ENCODE results near the gene MAPKAP1. TPM values are rescaled to one million over a fixed set of nuclear protein-coding genes. Genes with fewer than 3 reads are reported as not detected.

The MAPKAP1 gene
- total and polyA plus RNA-seq, 9 of the 15 experiments (the other 6 are each of a cell fraction or from before 2014, with no cell fraction given), result 2.6 to 82.1 (median 61.1) TPM

GRCh38 chr9:125409217-125409636 lies 297.8 kb downstream of the MAPKAP1 start:
- Histone ChIP-seq H3K27ac (ENCODE audit: extremely low read depth, low read depth, low read length) (no peak overlapping the region; the same call in 2 of the 3 replicates), H4K20me1 (replicated peaks; ENCODE audit: control insufficient read depth, insufficient read depth, low read length) (no peaks in the 10 kb centered on the region), H3K27me3 (ENCODE audit: control insufficient read depth in 2 of 2, insufficient read depth in 2 of 2, low read length in 2 of 2) (no peaks in the 10 kb centered on the region; a peak in 1 of 5 replicates), H3K79me2 (ENCODE audit: control insufficient read depth, insufficient read depth, low read length) (no peaks in the 10 kb centered on the region; the same call in 2 of the 3 replicates), H3K36me3 (ENCODE audit: control insufficient read depth, insufficient read depth, low read length) (no peaks in the 10 kb centered on the region), H3K9me1 (ENCODE audit: control insufficient read depth, insufficient read depth, low read length) (no peaks in the 10 kb centered on the region), H3K4me3 (no peak overlapping the region), H3K9me3 (replicated peaks; ENCODE audit: control insufficient read depth, insufficient read depth, low read depth, low read length) (peaks cover 4% of the 10 kb centered on the region; the same call in 1 of the 2 replicates), H3K4me1 (replicated peaks in 1 of 2; ENCODE audit: control insufficient read depth in 2 of 2, insufficient read depth in 2 of 2, low read length in 2 of 2) (peaks cover 9 to 56% of the 10 kb centered on the region in 2 experiments; a peak in 4 of 5 replicates), H3K4me2 (ENCODE audit: insufficient read depth, low read length) (no peak overlapping the region), H2AFZ (ENCODE audit: low read depth, low read length) (peak overlapping the region; percentile 96), H3K9ac (ENCODE audit: insufficient read depth in 1 of 2, low read depth in 2 of 2, low read length in 2 of 2) (no peak overlapping the region)
- WGBS (ENCODE audit: insufficient coverage, low coverage, missing lambda C conversion rate), result 72% methylated on average over 14 of the region's 20 CpGs
- no TSS peak for BruUV-seq (replicated peaks)
- CTCF ChIA-PET (ENCODE audit: low intra/inter-chr PET ratio), result interaction anchor here (1.9 kb wide), 1 partner anchor 989 kb away, joined by 5 read pairs; no protein-coding TSS in a partner anchor
- ATAC-seq (peak; percentile 12), FAIRE-seq (no peak), DNase-seq (ENCODE audit: extremely low read depth in 1 of 4, low spot score in 3 of 4) (peak in 2 of 4 experiments; percentile 44 to 45)
- in situ Hi-C loops (cut with MboI), result loop anchor here (5.0 to 10.0 kb wide), 2 partner anchors 986 to 1073 kb away; no protein-coding TSS in a partner anchor
- intact Hi-C loops (cut with micrococcal nuclease), result loop anchor here (2.0 to 5.0 kb wide), 3 partner anchors 820 to 1083 kb away; no protein-coding TSS in a partner anchor
- POLR2A ChIA-PET, result interaction anchor here (0.7 to 2.8 kb wide), 2 partner anchors 233 to 1088 kb away, joined by 3 to 5 read pairs; no protein-coding TSS in a partner anchor
- TF ChIP-seq CREB3 (tag; conservative IDR thresholded peaks at IDR 0.05; ENCODE audit: low read depth) (no peak), ZNF717 (CRISPR knock-in tag; IDR thresholded peaks at IDR 0.05) (no peak), SRSF3 (IDR thresholded peaks at IDR 0.05; ENCODE audit: insufficient read depth, low read length) (no peak), CBFA2T3 (IDR thresholded peaks at IDR 0.05) (no peak), MTA2 (IDR thresholded peaks at IDR 0.05; ENCODE audit: low read depth) (no peak), STAT5B (CRISPR knock-in tag; IDR thresholded peaks at IDR 0.05) (no peak), USF2 (CRISPR knock-in tag; IDR thresholded peaks at IDR 0.05) (no peak), TEAD1 (CRISPR knock-in tag; IDR thresholded peaks at IDR 0.05) (no peak), ZBTB9 (CRISPR knock-in tag; IDR thresholded peaks at IDR 0.05) (no peak), ELF2 (CRISPR knock-in tag; IDR thresholded peaks at IDR 0.05) (no peak), DACH1 (IDR thresholded peaks at IDR 0.05; ENCODE audit: partially characterized antibody) (no peak)
- TF ChIP-seq, protein P1, sequence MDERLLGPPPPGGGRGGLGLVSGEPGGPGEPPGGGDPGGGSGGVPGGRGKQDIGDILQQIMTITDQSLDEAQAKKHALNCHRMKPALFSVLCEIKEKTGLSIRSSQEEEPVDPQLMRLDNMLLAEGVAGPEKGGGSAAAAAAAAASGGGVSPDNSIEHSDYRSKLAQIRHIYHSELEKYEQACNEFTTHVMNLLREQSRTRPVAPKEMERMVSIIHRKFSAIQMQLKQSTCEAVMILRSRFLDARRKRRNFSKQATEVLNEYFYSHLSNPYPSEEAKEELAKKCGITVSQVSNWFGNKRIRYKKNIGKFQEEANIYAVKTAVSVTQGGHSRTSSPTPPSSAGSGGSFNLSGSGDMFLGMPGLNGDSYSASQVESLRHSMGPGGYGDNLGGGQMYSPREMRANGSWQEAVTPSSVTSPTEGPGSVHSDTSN (CRISPR knock-in tag; IDR thresholded peaks at IDR 0.05; ENCODE audit: low read depth), result no peak
- TF ChIP-seq, protein P1 (tag; conservative IDR thresholded peaks at IDR 0.05; ENCODE audit: low read depth), result no peak
- TF ChIP-seq, protein P2, sequence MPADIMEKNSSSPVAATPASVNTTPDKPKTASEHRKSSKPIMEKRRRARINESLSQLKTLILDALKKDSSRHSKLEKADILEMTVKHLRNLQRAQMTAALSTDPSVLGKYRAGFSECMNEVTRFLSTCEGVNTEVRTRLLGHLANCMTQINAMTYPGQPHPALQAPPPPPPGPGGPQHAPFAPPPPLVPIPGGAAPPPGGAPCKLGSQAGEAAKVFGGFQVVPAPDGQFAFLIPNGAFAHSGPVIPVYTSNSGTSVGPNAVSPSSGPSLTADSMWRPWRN (IDR thresholded peaks at IDR 0.05; ENCODE audit: low read depth), result no peak

Data from K562 (cell line).